Limb (tissue), 2 donors: ENCODE results near the gene PLCG2.

Experiments used
- DNase-seq, 2 donors: peaks; one replicate each; pipeline ENCODE4 v3.0.0-alpha.2; 2016; ENCODE audit errors: extremely low spot score in 2 of 2

PLCG2 gene

DNA sequence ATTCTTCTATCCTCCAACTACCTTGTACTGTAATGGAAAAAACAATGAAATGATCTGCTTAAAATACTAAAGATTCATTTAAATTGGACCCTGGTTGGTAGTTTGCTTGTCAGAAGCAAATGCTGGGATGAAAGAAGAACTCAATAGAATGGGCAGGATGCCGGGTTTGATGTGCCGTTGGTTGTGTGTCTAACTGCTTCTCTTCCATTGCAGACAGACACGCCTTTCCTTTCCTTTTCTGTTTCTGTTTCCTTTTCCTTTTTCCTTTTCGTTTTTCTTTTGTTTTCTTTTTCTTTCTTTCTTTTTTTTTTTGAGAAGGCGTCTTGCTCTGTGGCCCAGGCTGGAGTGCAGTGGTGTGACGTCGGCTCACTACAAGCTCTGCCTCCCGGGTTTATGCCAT lies 64.6 kb downstream of the PLCG2 start:
- DNase-seq, result no peak

DNA sequence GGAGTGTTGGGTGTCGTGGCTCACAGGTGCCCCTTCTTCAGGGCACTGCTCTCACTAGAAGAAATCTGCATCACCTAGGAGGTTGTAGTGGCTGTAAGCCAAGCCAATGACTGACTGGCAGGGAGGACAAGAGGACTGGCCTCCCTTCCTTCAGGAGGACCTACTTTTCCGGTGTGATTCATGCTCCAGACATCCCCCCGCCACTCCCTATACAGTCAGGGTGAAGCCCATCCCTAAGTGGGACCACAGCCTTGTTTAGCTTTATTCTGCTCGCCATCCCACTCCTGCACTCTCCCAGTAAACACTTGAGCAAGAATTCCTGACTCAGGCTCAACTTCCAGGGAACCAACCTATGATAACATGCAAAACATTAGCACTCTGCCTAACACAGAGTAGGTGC lies 67.0 kb downstream of the PLCG2 start:
- no peak for DNase-seq

DNA sequence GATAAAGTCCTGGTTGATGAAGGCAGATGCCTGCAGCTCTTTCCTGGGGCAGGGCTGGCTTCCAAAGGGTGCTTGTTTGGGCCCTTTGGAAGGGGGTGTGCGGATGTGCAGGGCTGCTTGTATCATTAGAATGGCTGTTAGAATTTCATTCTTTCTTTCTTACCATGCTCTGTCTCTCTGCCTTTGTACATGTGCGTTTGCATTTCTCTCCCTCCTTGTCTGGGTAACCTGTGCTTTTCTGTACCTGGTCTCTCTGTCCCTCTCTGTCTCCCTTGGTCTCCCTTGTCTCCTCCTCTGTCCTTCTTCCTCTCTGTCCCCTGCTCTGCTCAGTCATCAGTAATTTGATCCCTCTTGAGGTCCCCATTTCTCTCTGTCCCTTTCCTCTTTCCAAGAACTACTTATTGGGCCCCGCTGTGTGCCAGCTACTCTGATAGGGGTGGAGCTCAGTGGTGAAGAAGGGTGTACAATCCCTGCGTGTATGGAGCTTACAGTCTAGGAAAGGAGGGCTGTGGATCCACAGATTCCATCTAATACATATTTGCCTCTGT lies 69.3 kb downstream of the PLCG2 start:
- no peak for DNase-seq

DNA sequence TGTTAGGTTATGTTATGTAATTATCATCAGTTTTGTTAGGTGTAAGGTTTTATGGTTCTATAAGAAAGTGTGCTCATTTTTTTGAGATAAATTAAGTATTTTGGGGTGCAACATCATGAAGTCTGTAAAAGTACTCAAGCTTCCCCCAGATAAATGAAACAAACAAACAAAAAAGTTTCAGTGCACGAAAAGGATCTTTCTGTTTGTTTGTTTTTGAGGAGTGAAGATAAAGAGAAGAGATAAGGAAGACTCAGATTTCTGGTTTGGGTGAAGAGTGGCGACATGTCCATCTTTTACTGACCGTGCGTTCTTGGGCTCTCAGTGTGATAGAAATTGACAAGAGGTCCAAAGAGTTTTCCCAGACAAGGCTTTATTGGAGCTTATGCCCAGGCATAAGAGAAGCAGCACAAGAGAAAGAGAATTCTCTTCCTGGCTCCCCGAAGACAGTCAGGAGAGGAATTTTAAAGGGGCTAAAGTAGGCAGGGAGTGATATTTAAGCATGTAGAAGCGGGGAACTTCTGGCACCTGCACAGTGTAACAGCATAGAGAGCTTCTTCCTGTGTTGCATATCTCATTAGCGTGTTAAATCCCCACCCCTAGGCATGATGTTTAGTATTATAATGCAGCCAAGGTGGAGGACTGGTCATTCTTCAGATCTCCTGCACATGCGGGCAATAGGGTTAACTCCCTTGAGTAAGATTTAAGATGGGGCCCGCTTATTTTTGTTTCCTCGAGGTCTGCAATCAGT lies 71.3 kb downstream of the PLCG2 start:
- DNase-seq, result no peak

DNA sequence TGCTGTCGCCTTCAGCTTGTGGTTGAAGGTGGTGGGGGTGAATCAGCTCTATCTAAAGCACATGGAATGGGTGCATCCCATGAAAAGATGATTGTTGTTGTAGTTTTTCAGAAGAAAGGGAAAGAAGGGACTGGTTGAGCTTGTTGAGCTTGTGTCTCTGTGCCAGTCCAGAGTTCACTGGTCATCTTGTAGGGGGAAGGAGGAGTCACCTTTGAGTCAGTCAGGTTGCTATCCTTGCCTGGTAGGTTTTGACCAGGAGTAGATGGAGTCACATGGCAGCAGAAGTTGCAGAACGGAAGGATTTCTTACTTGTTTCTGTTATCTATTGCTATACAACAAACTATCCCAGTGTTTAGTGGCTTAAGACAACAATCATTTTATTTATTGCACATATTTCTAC lies 73.3 kb downstream of the PLCG2 start:
- no peak for DNase-seq

DNA sequence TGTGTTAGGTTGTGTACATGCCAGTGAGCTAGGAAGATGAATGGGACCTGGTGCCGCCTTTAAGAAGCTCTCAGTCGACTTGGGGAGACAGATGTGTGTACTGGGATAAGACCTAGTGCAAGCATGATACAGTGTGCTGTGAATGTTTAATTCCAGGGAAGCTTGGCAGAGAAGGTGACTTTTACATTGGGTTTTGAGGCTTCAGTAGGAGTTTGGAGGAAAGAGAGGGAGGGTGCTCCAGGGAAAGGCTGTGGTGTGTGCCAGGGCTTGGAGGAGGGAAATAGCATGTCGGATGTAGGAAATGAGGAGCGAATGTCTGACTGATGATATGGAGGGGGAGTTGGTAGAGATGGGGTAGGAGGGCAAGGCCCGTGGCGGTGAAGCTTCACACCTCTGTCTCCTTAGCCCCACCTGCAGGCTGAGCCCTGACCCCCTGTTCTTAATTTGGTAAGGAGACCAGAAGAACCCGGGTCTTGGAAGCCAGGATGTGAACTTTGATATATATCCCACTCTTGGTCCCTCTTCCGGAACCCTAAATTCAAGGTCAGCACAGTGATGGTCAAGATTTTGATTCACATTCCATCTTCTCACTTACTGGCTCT lies 76.6 kb downstream of the PLCG2 start:
- no peak for DNase-seq

DNA sequence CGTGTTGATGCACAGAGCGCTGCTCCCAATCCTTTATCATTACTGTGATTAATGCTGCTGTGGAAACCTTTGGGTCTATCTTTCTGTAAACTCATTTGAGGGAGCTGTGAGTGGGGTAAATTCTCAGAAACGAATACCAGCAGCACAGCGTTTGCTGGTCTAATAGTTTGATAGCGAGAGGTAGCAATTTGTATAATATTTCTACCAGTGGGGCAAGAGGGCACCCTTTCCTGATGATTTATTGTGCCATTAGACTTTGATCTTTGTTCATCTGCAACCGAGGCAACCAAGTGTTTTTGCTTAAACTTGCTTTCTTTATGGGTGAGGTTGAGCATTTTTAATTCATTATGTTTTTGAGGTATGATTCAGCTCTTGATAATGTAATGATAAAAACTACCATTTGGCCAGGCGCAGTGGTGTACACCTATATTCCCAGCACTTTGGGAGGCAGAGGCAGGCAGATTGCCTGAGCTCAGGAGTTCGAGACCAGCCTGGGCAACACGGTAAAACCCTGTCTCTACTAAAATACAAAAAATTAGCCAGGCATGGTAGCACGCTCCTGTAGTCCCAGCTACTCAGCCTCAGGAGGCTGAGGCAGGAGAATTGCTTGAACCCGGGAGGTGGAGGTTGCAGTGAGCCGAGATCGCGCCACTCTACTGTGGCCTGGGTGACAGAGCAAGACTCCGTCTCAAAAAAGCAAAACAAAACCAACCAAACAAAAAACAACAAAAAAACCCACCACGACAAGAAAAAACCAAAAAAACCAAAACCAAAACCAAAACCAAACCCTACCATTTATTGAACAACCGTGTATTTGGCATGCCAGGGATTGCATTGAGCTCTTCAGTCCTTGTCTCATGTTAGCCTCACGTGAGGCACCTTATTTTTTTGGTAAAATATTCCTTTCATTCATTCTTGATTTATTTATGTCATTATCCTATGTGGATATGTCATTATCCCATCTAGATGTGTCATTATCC lies 81.5 kb downstream of the PLCG2 start:
- DNase-seq, result no peak

DNA sequence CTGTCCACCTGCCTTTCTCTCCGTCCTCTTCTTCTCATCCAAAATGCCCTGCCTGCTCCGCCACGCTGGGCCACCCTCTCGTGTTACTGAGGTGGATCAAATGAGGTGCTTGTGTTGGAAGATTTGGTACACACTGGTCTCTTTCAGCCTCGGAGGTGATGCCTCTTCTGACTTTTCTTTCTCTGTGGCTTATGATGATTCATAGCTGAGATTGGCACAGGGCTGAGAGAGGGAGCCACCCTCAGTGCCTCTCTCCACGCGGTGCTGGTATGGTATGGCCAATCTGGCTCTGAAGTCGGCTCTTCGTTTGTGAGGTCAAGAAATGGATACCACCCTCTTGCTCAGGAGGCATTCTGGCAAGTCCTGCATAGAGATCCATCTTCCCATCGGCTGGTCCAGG lies 82.4 kb downstream of the PLCG2 start:
- no peak for DNase-seq

DNA sequence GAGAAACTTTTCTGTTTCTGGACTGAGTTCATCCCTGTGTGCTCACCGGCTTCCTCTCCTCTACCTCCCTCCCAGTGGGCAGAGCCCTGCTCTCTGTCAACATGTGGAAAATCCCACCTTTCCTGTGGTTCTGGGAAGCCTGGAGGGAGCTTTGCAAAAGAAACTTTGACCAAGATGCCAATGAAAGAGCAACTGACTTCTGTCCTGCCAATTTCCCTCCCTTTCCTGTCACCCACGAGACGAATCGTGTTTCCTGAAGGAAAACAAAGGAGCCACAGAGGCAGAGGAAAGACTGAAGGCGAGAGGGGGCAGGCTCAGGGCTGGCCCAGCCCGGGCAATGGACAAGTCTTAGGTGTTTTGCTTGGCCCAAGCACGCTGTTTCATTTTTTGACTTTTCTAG lies 82.8 kb downstream of the PLCG2 start:
- peak; percentile 35 to 38 for DNase-seq

DNA sequence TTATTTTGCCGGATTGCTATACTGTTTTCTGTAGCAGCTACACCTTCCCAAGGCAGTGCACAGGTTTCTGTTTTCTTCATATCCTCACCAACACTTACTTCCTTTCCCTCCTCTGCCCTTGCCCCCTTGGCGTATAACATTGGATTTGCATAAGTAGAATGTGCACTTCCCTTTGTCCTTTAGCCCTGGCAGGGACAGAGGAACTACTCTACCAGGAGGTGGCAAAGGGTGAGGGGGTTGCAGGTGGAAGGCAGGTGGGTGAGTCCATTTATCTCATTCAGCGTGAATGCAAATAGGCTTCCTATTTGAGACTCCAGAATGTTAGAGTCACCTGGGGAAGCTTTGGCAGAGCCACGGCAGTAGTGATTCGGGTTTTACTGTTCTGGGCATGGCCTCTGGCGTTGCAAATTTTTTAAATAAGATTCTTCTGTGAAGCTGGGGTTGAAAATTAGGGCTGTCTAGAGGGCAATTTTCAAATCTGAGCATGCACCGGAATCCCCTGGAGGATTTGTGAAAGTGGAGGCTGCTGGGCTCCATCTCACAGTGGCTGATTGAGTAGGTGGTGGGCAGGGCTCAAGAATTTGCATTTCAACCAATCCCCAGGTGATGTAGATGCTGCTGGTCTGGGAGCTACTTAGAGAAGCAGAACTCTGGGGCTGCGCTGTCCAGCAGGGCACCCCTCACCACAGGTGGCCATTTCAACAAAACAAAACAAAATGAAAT lies 84.7 kb downstream of the PLCG2 start:
- no peak for DNase-seq

DNA sequence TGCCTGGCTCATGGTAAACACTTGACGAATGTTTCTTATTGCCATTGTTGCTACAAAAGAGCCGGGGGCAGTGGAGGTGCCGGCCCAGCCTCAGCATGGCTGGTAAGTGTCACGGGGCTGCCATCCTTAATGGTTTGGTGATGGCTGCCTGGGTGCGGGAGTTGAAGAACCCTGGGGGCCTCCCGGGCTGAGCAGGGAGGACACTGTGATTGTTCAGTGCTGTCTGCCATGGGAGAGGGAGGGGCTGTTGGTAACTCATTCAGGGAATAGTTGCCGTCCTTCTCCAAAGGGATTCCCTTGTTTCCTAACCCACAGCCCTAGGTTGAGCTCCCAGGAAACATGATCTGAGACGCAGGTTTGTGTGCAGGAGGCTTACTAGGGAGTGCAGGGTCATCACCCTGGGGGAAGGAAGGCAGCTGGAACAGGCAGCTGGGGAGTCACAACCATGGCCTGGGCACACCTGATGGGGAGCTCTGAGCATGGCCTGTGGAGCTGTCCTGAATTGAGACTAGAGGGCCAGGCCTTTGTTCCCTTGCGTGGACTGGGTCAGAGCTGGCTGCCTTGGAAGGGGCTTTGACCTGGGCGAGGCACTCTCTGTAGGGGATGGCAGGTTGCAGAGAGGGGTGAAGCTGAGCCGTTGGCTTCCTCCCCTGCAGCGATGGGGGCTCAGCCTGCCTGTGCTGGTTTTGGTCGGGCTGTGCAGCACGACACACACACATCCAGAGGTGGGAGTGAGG lies 85.7 kb downstream of the PLCG2 start:
- no peak for DNase-seq

DNA sequence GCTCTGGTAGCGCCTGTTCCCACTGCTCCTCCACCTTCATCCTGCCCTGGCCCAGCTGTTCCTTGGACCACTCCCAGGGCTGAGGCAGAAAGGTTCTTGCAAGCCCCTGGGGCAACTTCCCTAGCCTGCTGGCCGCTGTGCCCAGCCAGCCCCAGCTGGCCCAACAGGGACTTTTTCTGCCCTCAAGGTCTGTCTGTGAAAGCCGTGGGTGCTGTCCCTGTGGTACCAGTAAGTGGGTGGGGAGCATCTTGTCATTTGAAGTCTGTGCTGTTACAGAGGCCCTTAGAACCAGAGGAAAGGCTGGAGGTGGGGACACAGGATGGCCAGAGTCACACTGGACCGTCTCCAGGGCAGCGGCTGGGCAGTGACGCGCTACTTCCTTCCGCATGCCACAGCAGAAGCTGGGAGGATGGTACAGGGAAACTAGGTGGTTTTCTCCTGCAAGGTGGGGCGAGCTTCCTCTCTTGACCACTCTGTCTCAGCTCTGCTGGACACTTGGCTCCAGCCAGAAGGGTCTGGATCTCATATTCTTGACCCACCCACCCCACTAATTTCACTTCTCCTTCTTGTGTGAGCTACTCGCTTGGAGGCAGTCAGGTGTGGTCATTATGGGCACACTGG lies 87.8 kb downstream of the PLCG2 start:
- peak in 1 of 2 donors; percentile 28 for DNase-seq

DNA sequence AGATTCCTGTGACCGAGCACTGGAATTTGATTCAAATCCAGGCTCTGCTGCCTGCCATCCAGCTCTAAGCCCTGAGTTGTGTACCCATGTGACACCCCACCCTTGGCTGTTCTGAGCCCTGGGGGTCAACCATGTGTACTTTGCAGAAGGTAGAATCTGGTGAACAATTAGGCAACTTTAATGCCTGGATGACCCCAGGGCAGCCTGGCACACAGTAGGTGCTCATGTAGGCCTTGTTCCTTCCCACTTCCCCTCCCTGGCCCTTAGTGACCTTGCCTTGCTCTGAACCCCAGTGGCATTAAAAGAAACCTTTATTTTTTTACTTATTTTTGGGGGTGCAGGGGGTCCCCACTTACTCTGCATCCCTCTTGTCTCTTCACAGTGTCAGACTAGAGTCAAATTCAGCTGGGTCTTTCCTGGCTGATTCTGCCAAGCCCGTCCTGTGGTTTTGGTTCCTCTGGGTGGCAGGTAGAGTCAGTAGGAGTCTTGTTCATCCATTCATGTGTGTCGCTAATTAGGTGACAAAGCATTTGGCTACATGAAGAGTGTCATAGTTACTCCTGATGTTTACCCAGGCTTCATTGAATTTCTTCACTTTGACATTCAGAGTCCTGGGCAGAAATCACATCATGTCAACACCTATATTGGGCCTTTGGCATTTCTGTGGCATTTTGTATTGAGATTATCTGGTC lies 89.1 kb downstream of the PLCG2 start:
- no peak for DNase-seq

DNA sequence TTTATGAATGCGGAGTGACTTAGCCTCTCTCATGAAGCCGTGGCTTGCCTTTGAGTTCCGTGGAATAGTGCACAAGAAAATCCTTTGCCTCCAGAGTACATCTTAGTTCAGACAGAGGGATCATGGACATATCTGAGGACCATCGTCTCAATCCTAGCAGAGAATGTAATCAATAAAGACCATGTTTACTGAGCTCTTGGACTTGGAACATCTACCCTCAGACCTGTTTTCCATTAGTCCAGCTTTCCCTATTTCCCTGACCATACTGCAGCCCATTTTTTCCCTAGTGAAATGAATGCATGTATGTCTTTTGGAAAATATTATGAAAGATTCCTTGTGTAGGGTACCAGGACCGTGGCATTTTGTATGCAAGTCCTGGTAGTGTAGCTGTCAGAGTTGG lies 90.2 kb downstream of the PLCG2 start:
- DNase-seq, result no peak

DNA sequence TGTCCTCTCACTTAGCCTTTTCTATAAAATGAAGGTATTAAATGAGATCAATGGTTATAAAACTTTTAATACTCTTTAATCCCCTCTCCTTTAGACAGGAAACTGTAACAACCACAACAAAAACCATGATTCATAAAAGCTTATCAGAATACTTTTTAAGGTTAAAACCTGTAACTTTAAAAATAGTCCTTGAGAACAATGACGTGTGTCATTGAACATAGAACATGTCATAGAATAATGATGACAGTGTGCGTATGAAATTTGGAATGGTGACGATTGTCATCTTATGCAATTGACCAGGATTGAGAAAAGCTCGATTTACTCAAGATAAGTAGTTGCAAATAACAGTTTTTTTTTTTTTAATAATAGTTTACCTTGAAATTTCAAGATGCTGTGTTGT lies 94.1 kb downstream of the PLCG2 start:
- DNase-seq, result no peak

DNA sequence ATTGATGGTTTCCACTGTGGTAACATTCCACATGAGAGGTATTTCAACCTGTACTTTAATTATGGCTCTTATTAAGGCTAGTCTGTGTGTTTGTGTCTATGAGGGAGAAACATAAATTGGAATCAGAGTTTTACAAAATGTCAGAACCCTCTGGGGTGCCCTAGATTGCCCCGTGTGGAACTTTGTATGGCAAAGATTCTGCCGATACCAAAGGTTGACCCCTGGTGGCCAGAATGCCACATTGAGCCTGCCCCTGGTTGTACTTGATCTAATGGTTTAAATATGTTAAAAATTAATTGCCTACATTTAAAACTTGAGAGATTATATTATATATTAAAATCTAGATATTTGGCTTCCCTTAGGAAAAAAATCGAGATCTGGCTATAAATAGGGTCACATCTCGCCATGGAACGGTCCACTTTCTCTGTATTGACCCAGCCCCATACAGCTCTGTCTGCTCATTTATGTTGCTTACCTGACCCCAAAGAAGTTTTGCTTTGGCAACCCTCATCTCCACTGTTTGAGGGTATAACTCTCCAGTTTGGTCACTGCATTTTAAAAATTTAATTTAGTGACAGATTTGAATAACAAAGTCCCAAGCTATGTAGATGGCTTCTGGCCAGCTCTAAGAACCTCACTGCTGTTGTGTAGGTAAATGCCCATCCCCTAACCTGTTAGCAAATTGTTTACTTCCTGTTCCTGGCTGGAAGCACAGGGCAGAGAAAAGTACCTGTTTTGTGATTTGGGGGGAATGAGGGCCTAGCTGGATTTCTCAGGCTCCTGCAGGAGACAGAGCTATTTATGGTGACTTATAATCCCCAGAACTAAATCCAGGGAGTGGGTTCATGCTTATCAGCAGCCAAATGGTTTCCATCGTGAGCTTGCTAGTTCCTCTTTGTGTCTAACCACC lies 95.0 kb downstream of the PLCG2 start:
- peak; percentile 47 to 61 for DNase-seq

DNA sequence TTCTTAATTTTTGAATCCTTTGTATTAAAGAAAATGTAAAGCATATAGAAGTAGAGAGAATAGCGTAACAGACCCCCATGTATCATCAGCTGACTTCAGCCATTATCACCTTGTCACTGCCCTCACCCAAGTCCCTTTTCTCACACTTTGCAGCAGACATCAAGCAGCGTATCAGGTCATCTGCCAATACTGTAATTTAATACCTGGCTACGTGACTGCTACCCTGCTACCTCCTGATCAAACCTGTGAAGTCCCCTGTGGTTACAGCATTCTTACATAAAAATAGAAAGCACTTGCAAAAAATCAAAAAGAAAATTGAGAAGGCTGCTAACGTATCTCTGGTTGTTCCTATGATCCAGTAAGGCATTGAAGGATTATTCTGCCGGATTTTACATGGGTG lies 96.4 kb downstream of the PLCG2 start:
- DNase-seq, result no peak

DNA sequence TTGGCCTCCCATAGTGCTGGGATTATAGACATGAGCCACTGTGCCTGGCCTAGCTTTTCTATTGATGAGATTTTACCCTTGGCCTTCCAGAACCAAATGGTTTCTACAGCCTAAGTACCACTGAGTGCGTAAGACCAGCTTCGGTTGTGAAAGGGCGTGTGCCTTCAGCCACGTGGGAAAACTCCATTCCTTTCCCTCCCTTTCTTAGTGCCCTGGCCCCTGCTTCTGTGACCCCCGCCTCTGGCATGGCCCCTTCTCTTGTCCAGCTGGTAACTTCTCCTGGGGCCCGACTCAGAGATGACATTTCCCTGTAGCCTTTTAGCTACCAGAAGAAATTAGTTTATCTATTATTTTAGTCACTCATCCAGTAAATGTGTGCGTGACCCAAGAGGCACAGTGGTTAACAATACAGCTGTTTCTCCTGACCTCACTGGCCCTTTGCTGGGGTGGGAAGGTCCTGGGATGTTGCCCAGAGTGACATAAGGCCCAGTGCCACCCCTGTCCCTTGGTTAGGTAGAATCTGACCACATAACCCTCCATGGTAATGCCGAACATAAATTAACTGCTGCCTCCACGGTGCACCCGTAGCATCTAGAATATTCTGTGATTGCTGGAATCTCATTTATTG lies 97.3 kb downstream of the PLCG2 start:
- no peak for DNase-seq
